ENCODE results near the gene ZWINT. TPM values are rescaled to one million over a fixed set of nuclear protein-coding genes. Genes with fewer than 3 reads are reported as not detected.

ZWINT gene, protein sequence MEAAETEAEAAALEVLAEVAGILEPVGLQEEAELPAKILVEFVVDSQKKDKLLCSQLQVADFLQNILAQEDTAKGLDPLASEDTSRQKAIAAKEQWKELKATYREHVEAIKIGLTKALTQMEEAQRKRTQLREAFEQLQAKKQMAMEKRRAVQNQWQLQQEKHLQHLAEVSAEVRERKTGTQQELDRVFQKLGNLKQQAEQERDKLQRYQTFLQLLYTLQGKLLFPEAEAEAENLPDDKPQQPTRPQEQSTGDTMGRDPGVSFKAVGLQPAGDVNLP
- total RNA-seq (10 to 100 TPM; 36.7 to 61.4 TPM), polyA plus RNA-seq (ENCODE audit: insufficient read depth, low read depth, low replicate concordance) (83.8 TPM)
- long read RNA-seq, donor 1, transcript ZWINT-203 (9 exons, 1,872 nt) = major isoform, 8 of 22 reads
- long read RNA-seq, donor 1, partial matches to known transcripts = 8 of 22 reads
- long read RNA-seq, donor 1, other reads (novel, unspliced or antisense) = 0 of 22 reads
- long read RNA-seq, donor 2, transcript ZWINT-203 (9 exons, 1,872 nt) = major isoform, 5 of 10 reads
- long read RNA-seq, donor 2, partial matches to known transcripts = 0 of 10 reads
- long read RNA-seq, donor 2, other reads (novel, unspliced or antisense) = 0 of 10 reads

- Histone ChIP-seq H3K27me3 (no peaks in the 10 kb centered on the region), H3K4me1 (peaks cover 3% of the 10 kb centered on the region), H3K9me3 (no peaks in the 10 kb centered on the region), H3K36me3 (ENCODE audit: low read depth, missing control alignments) (no peaks in the 10 kb centered on the region), H3K27ac (peak within 1 kb of the TSS; percentile 77), H3K4me3 (peak within 1 kb of the TSS; percentile 59 to 68)
- DNase-seq = peak; percentile 98
- WGBS, 2 donors = 0 to 2% methylated on average over 19 to 44 of the region's 44 CpGs
- intact Hi-C loops (cut with DNase I; ENCODE audit: low total_unique reads) = no loop called here
- no peak for TF ChIP-seq POLR2A (IDR thresholded peaks at IDR 0.05)
- no peak for TF ChIP-seq CTCF (IDR thresholded peaks at IDR 0.05)
These were observed at the start of gene ZWINT for GRCh38 chr10:56360967-56361612. Gene ZWINT, minus strand, starts transcription at chr10:56361259. Its CDS starts 23 bp downstream, at chr10:56361236.

- DNase-seq = no peak
- intact Hi-C loops (cut with DNase I; ENCODE audit: low total_unique reads) = no loop called here
- Histone ChIP-seq H3K27me3 (no peaks in the 10 kb centered on the region), H3K9me3 (no peaks in the 10 kb centered on the region), H3K36me3 (ENCODE audit: low read depth, missing control alignments) (no peaks in the 10 kb centered on the region), H3K27ac (no peak overlapping the region), H3K4me3 (no peak overlapping the region), H3K4me1 (no peaks in the 10 kb centered on the region)
- TF ChIP-seq CTCF (IDR thresholded peaks at IDR 0.05) = no peak
- TF ChIP-seq POLR2A (IDR thresholded peaks at IDR 0.05) = no peak
These were observed 22.7 kb upstream of the ZWINT start for GRCh38 chr10:56383806-56384205.

- no peaks in the 10 kb centered on the region for H3K36me3 ChIP-seq (ENCODE audit: low read depth, missing control alignments)
- H3K27ac ChIP-seq = peak overlapping the region; percentile 47 to 53
- no peaks in the 10 kb centered on the region for H3K4me1 ChIP-seq
- no peaks in the 10 kb centered on the region for H3K9me3 ChIP-seq
- H3K4me3 ChIP-seq = no peak overlapping the region
- intact Hi-C loops (cut with DNase I; ENCODE audit: low total_unique reads) = no loop called here
- no peak for TF ChIP-seq CTCF (IDR thresholded peaks at IDR 0.05)
- TF ChIP-seq POLR2A (IDR thresholded peaks at IDR 0.05) = no peak
- 65 to 85% methylated on average over 7 of the region's 7 CpGs for WGBS, 2 donors
- DNase-seq = peak; percentile 52
- H3K27me3 ChIP-seq = no peaks in the 10 kb centered on the region
These were observed 9.4 kb upstream of the ZWINT start for GRCh38 chr10:56370217-56371113.

GRCh38 chr10:56360583-56360966 lies 484 bp downstream of the ZWINT start:
- Histone ChIP-seq H3K27me3 (no peaks in the 10 kb centered on the region), H3K4me1 (peaks cover 3% of the 10 kb centered on the region), H3K27ac (no peak overlapping the region), H3K4me3 (peak overlapping the region; percentile 59 to 68), H3K36me3 (ENCODE audit: low read depth, missing control alignments) (no peaks in the 10 kb centered on the region), H3K9me3 (no peaks in the 10 kb centered on the region)
- no peak for DNase-seq
- WGBS, 2 donors = 4 to 5% methylated on average over 6 of the region's 6 CpGs
- TF ChIP-seq CTCF (IDR thresholded peaks at IDR 0.05) (no peak), POLR2A (IDR thresholded peaks at IDR 0.05) (no peak)
- intact Hi-C loops (cut with DNase I; ENCODE audit: low total_unique reads) = no loop called here

All from testis (tissue), 5 donors.